Adrenal gland (tissue), 5 donors: ENCODE results near the gene LRRC14B.

ENCODE experiments used
- CTCF ChIP-seq, 6 experiments: fragments of 450-650 bp in 4 of 6; fragments of 200-600 bp in 2 of 6; sonication (generic) in 1 of 6; IDR thresholded peaks; 1 replicate in 5 of 6; 2 replicates in 1 of 6; pipeline versions ENCODE4 v1.5.1 to v1.8.0; 2016 to 2021; ENCODE audit warnings: antibody characterized with exemption in 6 of 6, mild to moderate bottlenecking in 2 of 6, moderate library complexity in 1 of 6
- POLR2A ChIP-seq, 2 donors: fragments of 450-650 bp; IDR thresholded peaks; one replicate each; pipeline ENCODE4 v1.6.1; 2017; ENCODE audit warnings: antibody characterized with exemption in 2 of 2, mild to moderate bottlenecking in 2 of 2, moderate library complexity in 1 of 2
- donor health status: DM: no; HTN: no; CAD: no.

GRCh38 chr5:203246-203930 is 12.1 kb downstream of the LRRC14B start:
- no peak for TF ChIP-seq POLR2A (IDR thresholded peaks at IDR 0.05)
- no peak for TF ChIP-seq CTCF (IDR thresholded peaks at IDR 0.05)
